Peyer's patch (tissue), 4 donors: ENCODE measurements around the gene KAT7. TPM values are rescaled to one million over a fixed set of nuclear protein-coding genes. Genes with fewer than 3 reads are reported as not detected.

Experiments used
- DNase-seq, 3 donors: peaks; one replicate each; pipeline ENCODE4 v3.0.0-alpha.2; 2017 to 2019
- H3K27ac ChIP-seq, 4 donors: fragments of 200-600 bp; sonication (generic); one replicate each; pipeline ENCODE4 v1.5.1; 2016 to 2019
- H3K27me3 ChIP-seq, 2 donors: fragments of 200-600 bp; sonication (generic); one replicate each; pipeline ENCODE4 v1.5.1; 2019
- H3K36me3 ChIP-seq, 3 donors: fragments of 200-600 bp; sonication (generic); one replicate each; pipeline ENCODE4 v1.5.1; 2016 to 2019
- H3K4me1 ChIP-seq, 4 donors: fragments of 200-600 bp; sonication (generic); one replicate each; pipeline ENCODE4 v1.5.1; 2016 to 2019
- H3K4me3 ChIP-seq, 4 donors: fragments of 200-600 bp; sonication (generic); 1 replicate in 3 of 4; 2 replicates in 1 of 4; pipeline ENCODE4 v1.5.1; 2016 to 2019; ENCODE audit warnings: mild to moderate bottlenecking in 1 of 4
- H3K9me3 ChIP-seq, 4 donors: fragments of 200-600 bp; sonication (generic); one replicate each; pipeline ENCODE4 v1.5.1; 2016 to 2019; ENCODE audit warnings: mild to moderate bottlenecking in 1 of 4
- CTCF ChIP-seq, 6 experiments: fragments of 450-650 bp in 4 of 6; fragments of 200-600 bp in 2 of 6; sonication (generic) in 1 of 6; IDR thresholded peaks; one replicate each; pipeline ENCODE4 v1.5.1; 2017 to 2019; ENCODE audit warnings: antibody characterized with exemption in 6 of 6, mild to moderate bottlenecking in 3 of 6, moderate library complexity in 1 of 6
- POLR2A ChIP-seq, 2 donors: fragments of 450-650 bp; IDR thresholded peaks; one replicate each; pipeline ENCODE4 v1.5.1; 2017; ENCODE audit warnings: antibody characterized with exemption in 2 of 2, mild to moderate bottlenecking in 2 of 2, moderate library complexity in 2 of 2
- total RNA-seq, 4 donors: library from RNA; depleted of rRNA; stranded (reverse); fragments of >200 nt; gene quantifications; one replicate each; pipeline ENCODE4 v1.1.0, GENCODE V29; 2016

The KAT7 gene
- total RNA-seq, 4 donors from 2014 or later: 44.3 to 50.9 (median 45.3) TPM

- no peaks in the 10 kb centered on the region for H3K36me3 ChIP-seq
- H3K27me3 ChIP-seq: no peaks in the 10 kb centered on the region
- no peak for DNase-seq
- TF ChIP-seq CTCF (IDR thresholded peaks at IDR 0.05) (no peak), POLR2A (IDR thresholded peaks at IDR 0.05) (no peak)
- H3K9me3 ChIP-seq: no peaks in the 10 kb centered on the region
- no peaks in the 10 kb centered on the region for H3K4me1 ChIP-seq
- H3K27ac ChIP-seq: no peak overlapping the region
- H3K4me3 ChIP-seq: no peak overlapping the region
Observed at GRCh38 chr17:49873466-49873865, 85.0 kb downstream of the KAT7 start.

DNA sequence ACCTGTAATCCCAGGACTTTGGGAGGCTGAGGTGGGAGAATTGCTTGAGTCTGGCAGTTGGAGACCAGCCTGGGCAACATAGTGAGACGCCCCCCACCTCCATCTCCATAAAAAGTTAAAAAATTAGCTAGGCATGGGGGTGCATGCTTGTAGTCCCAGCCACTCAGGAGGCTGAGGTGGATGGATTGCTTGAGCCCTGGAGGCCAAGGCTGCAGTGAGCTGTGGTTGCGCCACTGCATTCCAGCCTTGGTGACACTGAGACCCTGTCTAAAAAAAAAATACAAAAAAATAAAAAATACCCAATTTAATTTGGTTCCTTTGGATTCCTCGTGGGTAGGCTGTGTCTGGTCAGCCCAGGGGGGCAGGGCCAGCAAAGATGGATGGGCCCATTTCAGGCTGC is 85.4 kb downstream of the KAT7 start:
- no peak for DNase-seq
- H3K4me3 ChIP-seq: no peak overlapping the region
- H3K27ac ChIP-seq: no peak overlapping the region
- no peaks in the 10 kb centered on the region for H3K36me3 ChIP-seq
- no peaks in the 10 kb centered on the region for H3K27me3 ChIP-seq
- H3K4me1 ChIP-seq: no peaks in the 10 kb centered on the region
- TF ChIP-seq CTCF (IDR thresholded peaks at IDR 0.05) (no peak), POLR2A (IDR thresholded peaks at IDR 0.05) (no peak)
- no peaks in the 10 kb centered on the region for H3K9me3 ChIP-seq

DNA sequence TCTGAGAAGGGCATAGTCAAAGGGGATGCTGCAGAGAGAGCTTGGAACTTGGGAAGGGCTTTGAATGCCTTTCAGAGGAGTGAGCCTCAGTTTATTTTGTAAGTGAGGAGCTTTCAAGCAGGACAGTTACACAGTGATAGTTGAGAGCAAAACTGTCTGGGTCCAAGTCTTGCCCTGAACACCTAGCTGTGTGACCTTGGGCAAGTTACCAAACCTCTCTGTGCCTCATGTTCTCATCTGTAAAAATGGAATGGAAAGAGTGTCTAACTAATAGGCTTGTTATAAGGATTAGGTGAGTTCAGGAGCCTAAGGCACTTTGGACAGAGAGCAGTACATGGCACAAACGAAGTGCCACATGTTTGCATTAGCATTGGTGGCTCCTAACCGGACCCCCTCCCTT is 86.4 kb downstream of the KAT7 start:
- H3K4me1 ChIP-seq: no peaks in the 10 kb centered on the region
- H3K27ac ChIP-seq: no peak overlapping the region
- no peak for DNase-seq
- H3K9me3 ChIP-seq: no peaks in the 10 kb centered on the region
- no peak overlapping the region for H3K4me3 ChIP-seq
- H3K27me3 ChIP-seq: no peaks in the 10 kb centered on the region
- TF ChIP-seq POLR2A (IDR thresholded peaks at IDR 0.05) (no peak), CTCF (IDR thresholded peaks at IDR 0.05) (no peak)
- no peaks in the 10 kb centered on the region for H3K36me3 ChIP-seq

DNA sequence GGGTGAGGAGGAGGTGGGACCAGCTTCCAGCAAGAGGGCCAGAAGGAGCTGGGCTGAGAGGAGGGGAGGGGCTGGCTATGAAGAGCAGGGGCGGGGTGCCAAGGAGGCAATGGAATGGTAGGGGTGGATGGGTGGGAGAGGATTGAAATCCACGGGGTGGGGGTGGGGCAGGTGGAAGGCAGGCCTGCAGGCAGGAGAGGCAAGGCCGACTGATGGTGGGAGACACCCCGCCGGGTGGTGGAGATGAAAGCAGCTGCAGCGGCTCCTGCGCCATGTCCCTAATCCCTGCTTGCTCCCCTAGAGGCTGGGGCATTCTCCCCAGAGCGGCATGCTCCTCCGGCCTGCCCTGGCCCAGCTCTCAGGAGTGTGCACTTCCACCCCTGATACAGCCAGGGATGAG is 87.2 kb downstream of the KAT7 start:
- no peaks in the 10 kb centered on the region for H3K9me3 ChIP-seq
- no peaks in the 10 kb centered on the region for H3K36me3 ChIP-seq
- no peak for DNase-seq
- no peak overlapping the region for H3K4me3 ChIP-seq
- H3K27me3 ChIP-seq: peaks cover 0 to under 1% of the 10 kb centered on the region in 2 donors
- TF ChIP-seq CTCF (IDR thresholded peaks at IDR 0.05) (no peak), POLR2A (IDR thresholded peaks at IDR 0.05) (no peak)
- H3K27ac ChIP-seq: no peak overlapping the region
- peaks cover 0 to 5% (median 2%) of the 10 kb centered on the region in 4 donors for H3K4me1 ChIP-seq

DNA sequence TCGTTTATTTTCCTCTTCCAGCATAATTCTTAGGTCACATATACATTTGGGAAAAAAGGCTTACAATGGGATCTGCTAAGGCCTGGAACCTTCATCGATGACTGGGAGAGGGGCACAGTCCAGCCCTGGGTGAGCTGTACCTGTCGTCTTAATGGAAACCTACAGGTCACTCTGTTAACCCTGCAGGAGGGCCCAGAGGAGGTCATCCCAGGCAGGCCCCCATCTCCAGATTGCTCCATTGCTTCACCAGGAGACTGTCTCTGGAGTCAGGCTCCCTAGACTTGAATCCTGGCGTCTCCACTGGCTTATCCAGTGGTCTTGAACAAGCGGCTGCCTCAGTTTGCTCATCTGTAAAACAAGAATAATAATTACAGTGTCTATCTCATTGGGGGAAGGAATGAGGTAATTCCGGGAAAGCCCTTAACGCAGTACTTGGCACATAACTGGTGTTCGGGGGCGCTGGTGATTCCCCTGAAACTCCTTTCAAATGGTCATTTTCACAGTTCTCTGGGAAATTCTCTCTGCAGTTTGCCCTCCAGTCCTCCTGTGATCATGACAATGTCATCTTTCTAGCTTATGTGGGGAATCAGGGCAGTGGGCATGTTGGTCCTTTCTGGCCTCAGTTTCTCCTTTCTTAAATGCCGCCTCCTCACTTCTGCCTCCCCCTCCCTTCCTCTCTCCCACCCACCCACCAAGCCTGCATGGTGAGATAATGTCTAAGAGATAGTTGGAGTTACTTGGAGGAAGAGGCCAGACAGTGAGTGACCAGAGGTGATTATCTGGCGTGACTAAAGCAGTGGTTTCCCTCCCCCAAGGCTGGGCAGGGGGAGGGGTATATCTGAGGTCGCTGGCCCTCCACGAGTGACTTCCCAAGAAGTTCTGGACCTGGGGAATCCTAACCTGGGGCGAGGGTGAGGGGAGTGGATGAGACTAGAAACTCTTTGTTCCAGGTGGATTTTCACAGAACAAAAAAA is 90.7 kb downstream of the KAT7 start:
- TF ChIP-seq POLR2A (IDR thresholded peaks at IDR 0.05) (no peak), CTCF (IDR thresholded peaks at IDR 0.05) (no peak)
- no peak overlapping the region for H3K27ac ChIP-seq
- no peak overlapping the region for H3K4me3 ChIP-seq
- DNase-seq: no peak
- H3K27me3 ChIP-seq: peaks cover 0 to 11% of the 10 kb centered on the region in 2 donors
- peaks cover 0 to 6% (median 3%) of the 10 kb centered on the region in 4 donors for H3K4me1 ChIP-seq
- no peaks in the 10 kb centered on the region for H3K36me3 ChIP-seq
- H3K9me3 ChIP-seq: no peaks in the 10 kb centered on the region
